Rectal smooth muscle tissue (tissue), 1 donor: Measurements from ENCODE around the gene FUBP1.
A peak's percentile ranks its signal among the peaks of the same experiment; 100 is the strongest.
"Not testable (repeated sequence)": the region's sequence is repeated elsewhere in the genome, so short reads cannot be mapped to it uniquely, and the experiment has no call there.

Experiments used
- H3K27ac ChIP-seq: one replicate; pipeline ENCODE4 v1.7.0; 2013; ENCODE audit warnings: low read depth, low read length, inconsistent platforms
- H3K27me3 ChIP-seq: one replicate; pipeline ENCODE4 v1.7.0; 2013; ENCODE audit warnings: low read length; ENCODE audit not compliant: control insufficient read depth, insufficient read depth
- H3K36me3 ChIP-seq: one replicate; pipeline ENCODE4 v1.7.0; 2013; ENCODE audit warnings: low read length; ENCODE audit not compliant: control insufficient read depth, insufficient read depth
- H3K4me1 ChIP-seq: one replicate; pipeline ENCODE4 v1.7.0; 2013; ENCODE audit warnings: low read length; ENCODE audit not compliant: control insufficient read depth, insufficient read depth
- H3K4me3 ChIP-seq: one replicate; pipeline ENCODE4 v1.7.0; 2013; ENCODE audit warnings: low read length
- H3K9ac ChIP-seq: one replicate; pipeline ENCODE4 v1.7.0; 2013; ENCODE audit warnings: low read length

FUBP1 gene

GRCh38 chr1:78004719-78005447 lies 26.0 kb upstream of the FUBP1 start, which contains the start of gene DNAJB4:
Gene DNAJB4 (plus strand): TSS chr1:78004939. CDS start chr1:78005111, 172 bp downstream.
- Histone ChIP-seq H3K27me3 (no peaks in the 10 kb centered on the region), H3K9ac (peak within 1 kb of the TSS; percentile 90), H3K4me3 (peak within 1 kb of the TSS; percentile 80), H3K36me3 (no peaks in the 10 kb centered on the region), H3K27ac (peak within 1 kb of the TSS; percentile 97), H3K4me1 (peaks cover 6% of the 10 kb centered on the region)

- Histone ChIP-seq H3K36me3 (no peaks in the 10 kb centered on the region), H3K4me3 (peak overlapping the region; percentile 80), H3K27me3 (no peaks in the 10 kb centered on the region), H3K4me1 (peaks cover 6% of the 10 kb centered on the region), H3K27ac (peak overlapping the region; percentile 97), H3K9ac (peak overlapping the region; percentile 30)
Measured at GRCh38 chr1:78003882-78004718, 25.2 kb upstream of the FUBP1 start.

- Histone ChIP-seq H3K36me3 (no peaks in the 10 kb centered on the region), H3K4me3 (no peak overlapping the region), H3K4me1 (peaks cover 6% of the 10 kb centered on the region), H3K9ac (no peak overlapping the region), H3K27me3 (no peaks in the 10 kb centered on the region), H3K27ac (peak overlapping the region; percentile 37)
Measured at GRCh38 chr1:78003070-78003746, 24.3 kb upstream of the FUBP1 start.

DNA sequence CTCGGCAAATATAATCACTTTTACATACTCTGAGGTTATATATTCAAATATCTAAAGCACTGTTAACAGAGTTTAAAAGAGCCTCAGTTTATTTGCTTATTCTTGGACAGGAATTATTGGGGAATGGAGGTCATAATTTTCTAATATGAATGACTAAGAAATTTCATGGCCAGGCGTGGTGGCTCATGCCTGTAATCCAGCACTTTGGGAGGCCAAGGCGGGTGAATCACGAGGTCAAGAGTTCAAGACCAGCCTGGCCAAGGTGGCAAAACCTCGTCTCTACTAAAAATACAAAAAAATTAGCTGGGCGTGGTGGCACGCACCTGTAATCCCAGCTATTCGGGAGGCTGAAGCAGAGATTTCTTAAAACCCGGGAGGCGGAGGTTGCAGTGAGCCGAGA lies 21.7 kb upstream of the FUBP1 start:
- H3K27ac ChIP-seq = not testable (repeated sequence)

DNA sequence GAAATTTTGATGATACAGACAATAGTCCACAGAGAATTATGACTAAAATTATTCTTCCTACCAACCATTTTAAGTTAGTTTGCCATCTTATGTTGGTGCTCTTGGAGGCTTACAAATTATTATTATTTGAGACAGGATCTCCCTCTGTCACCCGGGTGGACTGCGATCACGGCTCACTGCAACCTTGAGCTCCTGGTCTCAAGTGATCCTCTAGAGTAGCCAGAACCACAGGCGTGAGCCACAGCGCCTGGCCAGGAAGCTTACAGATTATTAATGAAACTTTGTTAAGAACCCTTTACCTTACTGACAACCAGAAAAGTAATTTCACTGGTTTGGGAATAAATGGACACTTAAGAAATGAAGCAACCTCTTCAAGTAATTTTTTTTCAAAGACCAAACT lies 17.9 kb upstream of the FUBP1 start:
- Histone ChIP-seq H3K4me3 (no peak overlapping the region), H3K4me1 (no peaks in the 10 kb centered on the region), H3K27ac (no peak overlapping the region), H3K9ac (no peak overlapping the region), H3K27me3 (no peaks in the 10 kb centered on the region), H3K36me3 (no peaks in the 10 kb centered on the region)

More for the DNA sequence above, 21.7 kb upstream of the FUBP1 start:
- not testable (repeated sequence) for H3K9ac ChIP-seq, H3K4me1 ChIP-seq, H3K27me3 ChIP-seq, H3K36me3 ChIP-seq, H3K4me3 ChIP-seq

DNA sequence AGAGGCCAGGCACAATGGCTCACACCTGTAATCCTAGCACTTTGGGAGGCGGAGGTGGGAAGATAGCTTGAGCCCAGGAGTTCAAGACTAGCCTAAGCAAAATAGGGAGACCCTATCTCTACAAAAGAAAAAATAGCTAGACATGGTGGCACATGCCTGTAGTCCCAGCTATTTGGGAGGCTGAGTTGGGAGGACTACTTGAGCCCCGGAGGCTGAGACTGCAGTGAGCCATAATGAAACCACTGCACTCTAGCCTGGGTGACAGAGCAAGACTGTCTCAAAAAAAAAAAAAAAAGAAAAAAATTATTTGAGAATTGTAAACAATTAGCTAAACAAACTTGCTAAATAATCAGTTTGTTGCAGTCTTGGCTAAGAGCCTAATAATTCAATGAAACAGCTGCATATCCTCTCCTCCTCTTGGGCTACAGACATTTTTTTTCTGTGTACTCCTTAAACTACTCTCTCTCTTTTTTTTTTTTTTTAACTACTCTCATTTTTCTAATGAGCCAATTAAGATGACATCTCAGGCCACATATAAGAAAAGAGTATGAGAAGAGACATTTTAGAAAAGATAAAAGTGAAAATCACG lies 15.3 kb upstream of the FUBP1 start:
- no peak overlapping the region for H3K4me3 ChIP-seq
- H3K9ac ChIP-seq = no peak overlapping the region
- no peak overlapping the region for H3K27ac ChIP-seq
- no peaks in the 10 kb centered on the region for H3K36me3 ChIP-seq
- no peaks in the 10 kb centered on the region for H3K4me1 ChIP-seq
- no peaks in the 10 kb centered on the region for H3K27me3 ChIP-seq

DNA sequence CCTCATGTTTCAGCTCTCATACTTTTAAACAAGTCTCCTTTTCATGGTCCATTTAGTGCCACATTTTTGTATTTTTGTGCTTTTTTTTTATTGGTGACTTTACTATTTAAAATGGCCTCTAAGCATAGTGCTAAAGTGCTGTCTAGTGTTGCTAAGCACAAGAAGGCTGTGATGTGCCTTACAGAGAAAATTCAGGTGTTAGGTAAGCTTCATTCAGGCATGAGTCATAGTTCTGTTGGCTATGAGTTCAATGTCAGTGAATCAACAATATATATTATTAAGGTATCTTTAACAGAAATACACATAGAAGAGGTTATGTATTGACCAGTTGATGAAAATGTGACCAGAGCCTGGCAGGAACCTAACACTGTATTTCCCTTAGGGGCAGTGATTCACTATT lies 12.8 kb upstream of the FUBP1 start:
- H3K27me3 ChIP-seq = no peaks in the 10 kb centered on the region
- no peak overlapping the region for H3K9ac ChIP-seq
- H3K4me1 ChIP-seq = no peaks in the 10 kb centered on the region
- H3K27ac ChIP-seq = no peak overlapping the region
- H3K36me3 ChIP-seq = no peaks in the 10 kb centered on the region
- no peak overlapping the region for H3K4me3 ChIP-seq

GRCh38 chr1:77990629-77991204 lies 11.8 kb upstream of the FUBP1 start:
- Histone ChIP-seq H3K27me3 (no peaks in the 10 kb centered on the region), H3K4me1 (no peaks in the 10 kb centered on the region), H3K27ac (no peak overlapping the region), H3K9ac (no peak overlapping the region), H3K36me3 (no peaks in the 10 kb centered on the region), H3K4me3 (no peak overlapping the region)

DNA sequence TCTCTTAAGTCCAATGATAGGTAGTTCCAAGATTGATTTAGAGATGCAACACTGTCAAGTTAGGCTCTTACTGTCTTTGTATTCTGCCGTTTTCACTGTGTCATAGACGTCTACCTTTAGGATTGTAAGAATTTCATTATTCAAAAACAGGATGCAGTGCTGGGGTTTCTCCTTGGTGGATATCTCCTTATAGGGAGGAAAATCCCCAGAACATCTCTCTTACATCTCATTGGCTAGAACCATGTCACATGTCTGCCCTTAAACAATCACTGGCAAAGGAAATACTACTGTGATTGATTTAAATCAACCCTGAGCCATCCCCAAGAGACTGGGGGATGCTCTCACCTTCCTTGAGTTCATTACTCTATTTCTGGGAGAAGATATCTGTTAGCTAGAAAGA lies 10.9 kb upstream of the FUBP1 start:
- Histone ChIP-seq H3K27ac (no peak overlapping the region), H3K36me3 (no peaks in the 10 kb centered on the region), H3K4me1 (no peaks in the 10 kb centered on the region), H3K4me3 (no peak overlapping the region), H3K9ac (no peak overlapping the region), H3K27me3 (no peaks in the 10 kb centered on the region)

GRCh38 chr1:77987919-77988318 lies 9.0 kb upstream of the FUBP1 start:
- Histone ChIP-seq H3K9ac (no peak overlapping the region), H3K27me3 (no peaks in the 10 kb centered on the region), H3K4me1 (no peaks in the 10 kb centered on the region), H3K4me3 (no peak overlapping the region), H3K27ac (no peak overlapping the region), H3K36me3 (no peaks in the 10 kb centered on the region)

GRCh38 chr1:77986810-77987209 lies 7.9 kb upstream of the FUBP1 start:
- no peaks in the 10 kb centered on the region for H3K27me3 ChIP-seq
- H3K4me3 ChIP-seq = no peak overlapping the region
- no peaks in the 10 kb centered on the region for H3K4me1 ChIP-seq
- H3K9ac ChIP-seq = no peak overlapping the region
- H3K27ac ChIP-seq = no peak overlapping the region
- H3K36me3 ChIP-seq = no peaks in the 10 kb centered on the region

- no peak overlapping the region for H3K9ac ChIP-seq
- peaks cover 5% of the 10 kb centered on the region for H3K4me1 ChIP-seq
- no peaks in the 10 kb centered on the region for H3K36me3 ChIP-seq
- H3K27me3 ChIP-seq = no peaks in the 10 kb centered on the region
- H3K27ac ChIP-seq = no peak overlapping the region
- H3K4me3 ChIP-seq = no peak overlapping the region
Measured at GRCh38 chr1:77984629-77985028, 5.8 kb upstream of the FUBP1 start.
